ENCODE data around the gene CMTR2.
A peak's percentile ranks its signal among the peaks of the same experiment; 100 is the strongest.
"Not testable (repeated sequence)": the region's sequence is repeated elsewhere in the genome, so short reads cannot be mapped to it uniquely, and the experiment has no call there.

Gene CMTR2

GRCh38 chr16:71288890-71289731, at the start of gene CMTR2:
CMTR2 (minus strand) TSS chr16:71289402; CDS start chr16:71285920, 3,482 bp downstream.
- peak; percentile 84 to 87 for DNase-seq (ENCODE audit: low read depth in 2 of 2)

- DNase-seq (ENCODE audit: low read depth in 2 of 2) = no peak
Measured at GRCh38 chr16:71338632-71339031, 49.4 kb upstream of the CMTR2 start.

GRCh38 chr16:71338193-71338592, 49.0 kb upstream of the CMTR2 start:
- DNase-seq (ENCODE audit: low read depth in 2 of 2) = no peak

GRCh38 chr16:71337631-71338030, 48.4 kb upstream of the CMTR2 start:
- DNase-seq (ENCODE audit: low read depth in 2 of 2) = no peak

GRCh38 chr16:71328151-71328550, 38.9 kb upstream of the CMTR2 start:
- no peak for DNase-seq (ENCODE audit: low read depth in 2 of 2)

DNA sequence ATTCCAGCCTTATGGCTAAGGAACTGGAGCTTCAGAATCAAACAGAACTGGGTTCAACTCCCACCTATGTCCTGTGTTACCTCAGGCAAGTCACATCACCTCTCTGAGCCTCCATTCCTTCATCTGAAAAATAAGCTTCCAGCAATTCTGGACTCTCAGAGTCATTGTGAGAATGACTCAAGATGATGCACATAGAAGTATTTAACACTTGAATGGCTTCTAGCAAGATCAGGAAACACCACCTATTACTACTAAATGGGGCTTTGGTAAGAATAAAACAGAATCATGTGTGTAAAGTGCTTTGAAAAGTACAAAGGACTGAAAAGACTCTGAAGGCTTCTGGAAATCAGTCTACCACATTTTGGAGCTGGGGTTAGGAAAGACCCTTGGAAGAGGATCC, 38.5 kb upstream of the CMTR2 start:
- DNase-seq (ENCODE audit: low read depth in 2 of 2) = no peak

DNA sequence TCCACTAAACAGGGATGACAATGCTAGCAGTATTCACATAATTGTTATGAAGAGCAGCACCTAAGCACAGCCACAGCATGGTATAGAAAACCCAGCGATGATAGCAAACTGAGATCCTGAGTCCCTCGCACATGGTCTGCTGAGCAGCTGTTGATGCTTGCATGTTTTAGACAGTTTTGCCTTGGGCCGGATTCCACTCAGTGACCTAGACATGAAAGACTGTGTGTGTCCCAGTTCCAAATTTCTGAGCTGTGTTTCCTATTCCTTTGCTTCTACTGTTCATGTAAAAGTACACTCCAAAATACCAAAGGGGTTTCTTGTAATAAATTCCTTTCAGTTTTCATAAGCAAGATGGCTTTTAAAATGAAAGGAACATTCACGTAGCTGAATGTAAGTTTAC, 30.8 kb upstream of the CMTR2 start:
- DNase-seq (ENCODE audit: low read depth in 2 of 2) = no peak

DNA sequence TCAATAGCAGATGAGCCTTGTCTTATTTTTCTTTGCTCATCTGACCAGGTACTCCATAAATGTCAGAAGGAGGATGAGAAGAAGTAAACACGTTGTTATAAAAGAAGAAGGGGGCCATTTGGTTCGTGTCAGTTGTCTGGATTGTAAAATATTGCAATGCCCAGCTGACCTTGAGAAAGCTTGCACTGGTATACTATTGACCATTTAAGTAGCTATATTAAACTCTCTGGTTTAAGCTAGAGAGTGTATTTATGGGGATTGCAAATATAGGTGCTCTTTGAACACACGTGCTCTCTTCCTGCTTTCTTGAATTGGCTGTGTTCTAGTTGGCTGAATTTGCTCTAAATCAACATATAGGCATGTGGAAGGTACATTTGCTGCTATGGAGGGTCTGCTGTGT, 26.1 kb upstream of the CMTR2 start:
- no peak for DNase-seq (ENCODE audit: low read depth in 2 of 2)

GRCh38 chr16:71313591-71313990, 24.4 kb upstream of the CMTR2 start:
- DNase-seq (ENCODE audit: low read depth in 2 of 2) = not testable (repeated sequence)

DNA sequence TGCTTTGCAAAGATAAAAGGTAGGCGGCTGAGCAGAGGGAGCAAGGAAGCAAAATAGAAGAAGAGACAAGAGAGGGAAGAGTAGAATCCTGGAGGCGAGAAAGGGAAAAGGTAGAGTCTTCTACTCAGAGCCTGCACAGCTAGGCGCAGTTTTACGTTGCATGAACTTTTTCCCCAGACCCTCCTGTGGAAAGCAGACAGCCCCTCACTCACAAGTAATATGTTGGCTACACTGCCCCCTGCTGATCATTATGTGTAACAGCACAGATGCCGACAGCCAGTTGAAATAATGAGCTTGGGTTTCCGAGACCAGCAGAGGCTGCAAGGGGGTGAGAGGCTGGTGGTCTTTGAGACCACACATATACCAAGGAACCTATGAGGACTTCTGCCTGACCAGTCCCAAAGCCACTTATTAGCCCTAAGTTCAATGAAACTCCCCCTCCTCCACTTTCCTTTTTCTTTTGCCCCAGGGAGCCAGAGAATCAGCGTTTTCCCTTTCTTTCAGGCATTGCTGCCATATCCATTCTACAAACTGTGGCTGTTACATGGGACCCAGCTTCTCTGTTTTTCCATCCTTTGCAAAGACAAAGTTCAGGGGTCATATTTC, 22.5 kb upstream of the CMTR2 start:
- no peak for DNase-seq (ENCODE audit: low read depth in 2 of 2)

DNA sequence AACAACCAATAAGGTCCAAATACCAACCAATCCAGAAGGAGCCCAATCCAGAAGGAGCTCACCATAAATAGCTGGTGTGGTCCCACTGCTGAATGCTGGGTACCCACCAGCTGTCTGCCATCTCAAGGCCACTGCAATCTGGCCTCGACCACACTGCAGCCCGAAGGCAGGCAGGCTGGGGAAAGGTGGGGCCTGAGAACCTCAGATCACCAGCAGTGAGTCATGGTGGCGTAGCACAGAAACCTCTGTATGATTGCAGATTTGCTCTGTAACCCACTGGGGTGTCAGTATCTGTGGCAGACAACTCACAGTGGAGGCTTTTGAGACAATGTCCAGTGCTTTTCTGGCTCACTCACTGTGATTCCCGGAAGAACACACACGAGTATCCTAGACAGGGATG, 14.7 kb upstream of the CMTR2 start:
- no peak for DNase-seq (ENCODE audit: low read depth in 2 of 2)

- no peak for DNase-seq (ENCODE audit: low read depth in 2 of 2)
Measured at GRCh38 chr16:71297341-71297634, 8.1 kb upstream of the CMTR2 start.

- DNase-seq (ENCODE audit: low read depth in 2 of 2) = no peak
Measured at GRCh38 chr16:71296584-71297340, 7.6 kb upstream of the CMTR2 start.

DNA sequence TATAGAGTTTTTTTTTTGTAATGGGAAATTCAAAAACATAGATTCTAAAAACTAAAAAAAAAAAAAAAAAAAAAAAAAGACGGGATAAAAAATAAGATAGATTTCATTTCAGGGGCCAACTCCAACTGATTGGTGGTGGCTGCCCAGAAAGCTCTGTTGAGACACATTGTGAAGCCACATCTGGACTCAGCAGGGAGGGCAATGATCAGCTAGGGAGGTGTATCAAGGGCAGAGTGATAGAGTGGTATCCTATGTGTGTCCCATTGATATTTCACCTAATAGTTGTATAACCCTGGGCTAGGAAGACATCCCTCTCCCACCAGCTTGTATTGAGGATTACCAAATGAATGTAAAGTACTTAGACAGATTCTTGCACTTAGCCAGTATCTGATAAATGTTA, 6.7 kb upstream of the CMTR2 start:
- no peak for DNase-seq (ENCODE audit: low read depth in 2 of 2)

- DNase-seq (ENCODE audit: low read depth in 2 of 2) = no peak
Measured at GRCh38 chr16:71293919-71294318, 4.7 kb upstream of the CMTR2 start.

GRCh38 chr16:71292095-71292494, 2.9 kb upstream of the CMTR2 start:
- not testable (repeated sequence) for DNase-seq (ENCODE audit: low read depth in 2 of 2)

- DNase-seq (ENCODE audit: low read depth in 2 of 2) = no peak
Measured at GRCh38 chr16:71289732-71290062, 495 bp upstream of the CMTR2 start.

GRCh38 chr16:71288570-71288889, 672 bp downstream of the CMTR2 start:
- DNase-seq (ENCODE audit: low read depth in 2 of 2) = no peak

- DNase-seq (ENCODE audit: low read depth in 2 of 2) = no peak
Measured at GRCh38 chr16:71287911-71288310, 1.3 kb downstream of the CMTR2 start.

DNA sequence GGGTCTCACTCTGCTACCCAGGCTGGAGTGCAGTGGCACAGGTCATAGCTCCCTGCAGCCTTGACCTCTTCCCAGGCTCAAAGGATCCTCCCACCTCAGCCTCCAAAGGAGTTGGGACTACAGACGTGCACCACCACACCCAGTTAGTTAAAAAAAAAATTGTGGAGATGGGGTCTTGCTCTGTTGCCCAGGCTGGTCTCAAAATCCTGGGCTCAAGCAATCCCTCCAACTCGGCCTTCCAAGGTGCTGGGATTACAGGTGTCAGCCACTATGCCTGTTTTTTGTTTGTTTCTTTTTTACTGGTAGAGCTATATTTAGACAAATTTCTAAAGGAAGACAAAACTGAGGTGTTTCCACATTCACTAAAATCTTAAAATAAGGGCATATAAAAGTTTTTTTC, 1.7 kb downstream of the CMTR2 start:
- DNase-seq (ENCODE audit: low read depth in 2 of 2) = no peak

GRCh38 chr16:71283612-71284011, 5.6 kb downstream of the CMTR2 start:
- no peak for DNase-seq (ENCODE audit: low read depth in 2 of 2)

- no peak for DNase-seq (ENCODE audit: low read depth in 2 of 2)
Measured at GRCh38 chr16:71282943-71283342, 6.3 kb downstream of the CMTR2 start.
